BLaER1 treated with 17β-estradiol and CSF1 and Interleukin-3, amounts not matched to agents 10 nM and 100 nM (cell line): ENCODE data around the gene CYB5RL.

Experiments used
- H3K27ac ChIP-seq, 11 experiments: shearing (Covaris generic); formaldehyde crosslinking; 2 replicates each; pipeline ENCODE4 v1.8.1; 2022
- H3K27me3 ChIP-seq, 11 experiments: shearing (Covaris generic); formaldehyde crosslinking; 2 replicates each; pipeline ENCODE4 v1.8.1; 2022
- H3K36me3 ChIP-seq, 11 experiments: shearing (Covaris generic); formaldehyde crosslinking; 2 replicates each; pipeline ENCODE4 v1.8.1; 2022
- H3K4me1 ChIP-seq, 10 experiments: shearing (Covaris generic); formaldehyde crosslinking; 2 replicates each; pipeline ENCODE4 v1.8.1; 2022
- H3K4me2 ChIP-seq, 11 experiments: shearing (Covaris generic); formaldehyde crosslinking; 2 replicates each; pipeline ENCODE4 v1.8.1; 2022
- H3K4me3 ChIP-seq, 10 experiments: shearing (Covaris generic); formaldehyde crosslinking; 2 replicates each; pipeline ENCODE4 v1.8.1; 2022
- H3K9ac ChIP-seq, 11 experiments: shearing (Covaris generic); formaldehyde crosslinking; 2 replicates each; pipeline ENCODE4 v1.8.1; 2022
- H3K9me3 ChIP-seq, 11 experiments: shearing (Covaris generic); formaldehyde crosslinking; replicated peaks in 1 of 11; 2 replicates each; pipeline ENCODE4 v1.8.1; 2022
- H4K20me1 ChIP-seq, 11 experiments: shearing (Covaris generic); formaldehyde crosslinking; 2 replicates each; pipeline ENCODE4 v1.8.1; 2022
- Cebpa-rat ChIP-seq, 11 experiments: shearing (Covaris generic); IDR thresholded peaks; 2 replicates each; pipeline ENCODE4 v1.8.1; 2022

The CYB5RL gene, protein sequence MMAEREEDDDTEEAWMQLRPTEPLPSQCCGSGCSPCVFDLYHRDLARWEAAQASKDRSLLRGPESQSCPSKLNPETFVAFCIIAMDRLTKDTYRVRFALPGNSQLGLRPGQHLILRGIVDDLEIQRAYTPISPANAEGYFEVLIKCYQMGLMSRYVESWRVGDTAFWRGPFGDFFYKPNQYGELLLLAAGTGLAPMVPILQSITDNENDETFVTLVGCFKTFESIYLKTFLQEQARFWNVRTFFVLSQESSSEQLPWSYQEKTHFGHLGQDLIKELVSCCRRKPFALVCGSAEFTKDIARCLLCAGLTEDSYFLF

DNA sequence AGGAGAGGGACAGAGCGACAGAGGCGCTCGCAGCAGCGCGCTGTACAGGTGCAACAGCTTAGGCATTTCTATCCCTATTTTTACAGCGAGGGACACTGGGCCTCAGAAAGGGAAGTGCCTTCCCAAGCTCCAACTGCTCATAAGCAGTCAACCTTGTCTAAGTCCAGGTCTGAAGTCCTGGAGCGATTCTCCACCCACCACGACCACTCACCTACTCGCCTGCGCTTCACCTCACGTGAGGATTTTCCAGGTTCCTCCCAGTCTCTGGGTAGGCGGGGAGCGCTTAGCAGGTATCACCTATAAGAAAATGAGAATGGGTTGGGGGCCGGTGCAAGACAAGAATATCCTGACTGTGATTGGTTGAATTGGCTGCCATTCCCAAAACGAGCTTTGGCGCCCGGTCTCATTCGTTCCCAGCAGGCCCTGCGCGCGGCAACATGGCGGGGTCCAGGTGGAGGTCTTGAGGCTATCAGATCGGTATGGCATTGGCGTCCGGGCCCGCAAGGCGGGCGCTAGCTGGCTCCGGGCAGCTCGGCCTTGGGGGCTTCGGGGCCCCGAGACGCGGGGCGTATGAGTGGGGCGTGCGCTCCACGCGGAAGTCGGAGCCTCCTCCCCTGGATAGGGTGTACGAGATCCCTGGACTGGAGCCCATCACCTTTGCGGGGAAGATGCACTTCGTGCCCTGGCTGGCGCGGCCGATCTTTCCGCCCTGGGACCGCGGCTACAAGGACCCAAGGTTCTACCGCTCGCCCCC is at the start of gene CYB5RL, which contains the start of gene MRPL37:
Gene CYB5RL, minus strand, starts transcription at position 266 of the 754 bp plus-strand sequence. CDS start 4,414 bp downstream, outside the sequence.
Gene MRPL37, plus strand, starts transcription at position 403 of the 754 bp plus-strand sequence. Its CDS starts 77 bp downstream, at position 480.
- peaks cover 0 to 38% (median 23%) of the 10 kb centered on the region in 11 experiments; a peak in 13 of 22 replicates for H4K20me1 ChIP-seq
- TF ChIP-seq Cebpa-rat (IDR thresholded peaks at IDR 0.05), result no peak
- H3K4me1 ChIP-seq, result peaks cover 30 to 39% (median 35%) of the 10 kb centered on the region in 10 experiments
- no peaks in the 10 kb centered on the region for H3K27me3 ChIP-seq
- peaks cover 24 to 51% (median 40%) of the 10 kb centered on the region in 11 experiments for H3K36me3 ChIP-seq
- peak within 1 kb of the TSS; percentile 63 to 93 (median 87); a peak in 21 of 22 replicates for H3K27ac ChIP-seq
- H3K9me3 ChIP-seq, result no peaks in the 10 kb centered on the region
- H3K4me3 ChIP-seq, result peak within 1 kb of the TSS; percentile 82 to 99 (median 92)
- peak within 1 kb of the TSS; percentile 82 to 95 (median 90) for H3K9ac ChIP-seq
- H3K4me2 ChIP-seq, result peak within 1 kb of the TSS; percentile 87 to 97 (median 94)

DNA sequence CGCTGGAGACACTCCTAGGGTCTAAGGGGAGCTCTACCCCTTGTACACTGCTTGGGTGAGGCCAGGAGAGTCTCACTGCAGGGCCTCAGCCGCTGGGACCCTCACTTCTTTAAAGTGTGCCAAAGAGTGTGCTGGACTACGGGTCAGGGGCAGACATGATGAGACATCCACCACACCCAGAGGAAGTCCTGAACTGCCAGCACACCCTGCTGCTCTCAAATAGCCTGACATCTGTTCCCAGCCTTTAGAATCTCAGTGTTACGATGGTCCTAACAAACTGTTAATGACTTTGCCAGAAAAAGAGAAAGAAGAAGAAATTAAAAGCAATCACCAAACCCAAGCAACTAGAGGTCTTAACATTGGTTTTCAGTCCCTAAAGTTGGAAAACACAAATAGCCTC is 49.1 kb upstream of the CYB5RL start:
- Histone ChIP-seq H3K9me3 (no peaks in the 10 kb centered on the region), H3K4me3 (no peak overlapping the region), H4K20me1 (peaks cover 4 to 63% (median 17%) of the 10 kb centered on the region in 11 experiments; a peak in 19 of 22 replicates), H3K36me3 (peaks cover 29 to 78% (median 70%) of the 10 kb centered on the region in 11 experiments), H3K4me2 (no peak overlapping the region), H3K9ac (peak overlapping the region in 1 of 11 experiments; percentile 17; a peak in 2 of 22 replicates), H3K27ac (peak overlapping the region in 2 of 11 experiments; percentile 22 to 28; a peak in 3 of 22 replicates), H3K4me1 (peaks cover 8 to 44% (median 28%) of the 10 kb centered on the region in 10 experiments), H3K27me3 (no peaks in the 10 kb centered on the region)
- no peak for TF ChIP-seq Cebpa-rat (IDR thresholded peaks at IDR 0.05)

DNA sequence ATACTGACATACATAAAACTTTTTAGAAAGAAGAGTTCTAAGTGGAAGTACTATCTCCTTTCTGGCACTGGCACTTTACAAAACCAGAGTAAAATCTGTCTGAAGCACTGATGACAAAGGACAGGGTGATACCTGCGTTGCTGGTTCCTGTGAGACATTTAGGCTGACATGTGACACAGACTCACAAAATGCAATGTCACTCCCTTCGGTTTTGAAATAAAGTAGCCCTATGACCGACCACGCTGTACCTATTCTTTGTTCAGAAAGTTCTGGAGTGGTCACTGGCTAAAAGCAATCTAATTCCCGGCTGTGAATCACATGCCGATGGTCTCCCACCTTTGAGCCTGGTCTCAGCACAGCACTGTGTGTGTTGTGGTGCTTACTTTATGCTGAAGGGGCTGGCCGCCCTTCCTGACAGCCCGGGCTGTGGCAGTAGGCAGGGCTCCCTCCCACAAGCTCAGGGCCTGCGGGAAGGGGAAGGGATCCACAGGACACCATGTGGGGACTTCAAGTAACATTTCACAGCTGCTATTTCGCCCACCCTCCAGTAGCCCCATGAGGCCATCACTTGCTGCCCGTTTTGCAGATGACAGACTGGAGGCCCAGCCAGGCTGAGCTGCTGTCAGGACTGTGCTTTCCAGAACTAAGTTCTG is 48.2 kb upstream of the CYB5RL start:
- Histone ChIP-seq H3K4me2 (no peak overlapping the region), H3K4me3 (no peak overlapping the region), H4K20me1 (peaks cover 0 to 54% (median 8%) of the 10 kb centered on the region in 11 experiments; a peak in 15 of 22 replicates), H3K27me3 (no peaks in the 10 kb centered on the region), H3K4me1 (peaks cover 0 to 34% (median 18%) of the 10 kb centered on the region in 10 experiments; a peak in 18 of 20 replicates), H3K9ac (no peak overlapping the region; a peak in 1 of 22 replicates), H3K36me3 (peaks cover 30 to 87% (median 79%) of the 10 kb centered on the region in 11 experiments), H3K9me3 (no peaks in the 10 kb centered on the region), H3K27ac (peak overlapping the region in 4 of 11 experiments; percentile 2 to 21 (median 13); a peak in 1 of 22 replicates)
- TF ChIP-seq Cebpa-rat (IDR thresholded peaks at IDR 0.05), result no peak

DNA sequence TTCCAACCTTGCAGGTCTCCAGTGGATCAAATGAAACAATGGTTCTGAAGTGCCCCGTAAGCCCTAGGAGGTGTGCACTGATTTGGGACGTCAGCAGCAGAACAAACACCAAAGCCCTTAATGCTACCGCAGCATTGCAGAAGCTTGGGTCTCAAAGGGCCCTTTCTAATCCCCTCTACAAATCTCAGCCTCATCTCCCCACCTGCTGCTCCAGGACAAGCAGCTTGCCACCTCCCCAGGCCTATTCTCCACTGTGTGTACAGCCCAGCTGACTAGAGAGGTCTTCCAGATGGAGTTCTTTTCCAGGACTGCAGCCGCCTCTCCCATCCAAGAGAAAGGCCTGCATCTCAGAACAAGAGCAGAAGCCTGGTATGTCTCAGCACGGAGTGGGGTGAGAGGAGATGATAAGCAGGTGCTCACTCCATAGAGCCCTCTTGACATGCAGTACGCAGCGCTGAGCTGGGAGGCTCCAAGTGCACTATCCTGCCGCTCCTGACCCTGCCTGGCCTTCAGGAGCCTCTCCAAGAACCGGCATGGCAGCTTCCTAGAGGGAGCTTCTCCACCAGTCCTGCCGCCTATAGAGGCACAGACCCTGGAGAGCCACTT is 46.4 kb upstream of the CYB5RL start:
- no peaks in the 10 kb centered on the region for H3K27me3 ChIP-seq
- H3K4me1 ChIP-seq, result peaks cover 0 to 32% (median 13%) of the 10 kb centered on the region in 10 experiments; a peak in 17 of 20 replicates
- H4K20me1 ChIP-seq, result peaks cover 0 to 36% (median 3%) of the 10 kb centered on the region in 11 experiments; a peak in 6 of 22 replicates
- TF ChIP-seq Cebpa-rat (IDR thresholded peaks at IDR 0.05), result no peak
- peaks cover 27 to 93% (median 84%) of the 10 kb centered on the region in 11 experiments for H3K36me3 ChIP-seq
- H3K9me3 ChIP-seq, result no peaks in the 10 kb centered on the region
- no peak overlapping the region for H3K4me2 ChIP-seq
- no peak overlapping the region for H3K4me3 ChIP-seq
- H3K9ac ChIP-seq, result no peak overlapping the region
- H3K27ac ChIP-seq, result no peak overlapping the region

DNA sequence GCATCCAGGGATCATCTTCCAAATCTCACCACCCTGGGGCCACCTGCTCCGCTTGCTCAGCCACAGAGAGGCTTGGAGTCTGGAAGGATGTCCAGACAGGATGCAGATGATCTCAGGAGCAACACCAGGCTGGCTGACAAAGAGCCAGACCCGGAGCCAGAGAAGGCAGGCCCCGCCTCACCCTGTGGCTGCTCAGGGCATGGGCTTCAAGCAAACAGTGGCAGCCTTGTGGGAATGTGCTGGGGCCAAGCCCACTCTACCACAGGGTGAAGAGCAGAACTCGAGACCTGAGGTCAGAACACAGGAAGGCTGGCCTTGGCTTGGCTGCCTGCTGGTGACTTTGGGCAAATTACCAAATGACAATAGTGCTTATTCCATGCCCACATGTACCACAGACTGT is 45.7 kb upstream of the CYB5RL start:
- H4K20me1 ChIP-seq, result peaks cover 0 to 30% (median 2%) of the 10 kb centered on the region in 11 experiments; a peak in 5 of 22 replicates
- no peaks in the 10 kb centered on the region for H3K27me3 ChIP-seq
- no peak overlapping the region for H3K27ac ChIP-seq
- H3K4me2 ChIP-seq, result no peak overlapping the region
- no peak overlapping the region for H3K9ac ChIP-seq
- no peaks in the 10 kb centered on the region for H3K9me3 ChIP-seq
- H3K4me1 ChIP-seq, result peaks cover 0 to 34% (median 12%) of the 10 kb centered on the region in 10 experiments; a peak in 16 of 20 replicates
- no peak overlapping the region for H3K4me3 ChIP-seq
- H3K36me3 ChIP-seq, result peaks cover 21 to 93% (median 83%) of the 10 kb centered on the region in 11 experiments
- TF ChIP-seq Cebpa-rat (IDR thresholded peaks at IDR 0.05), result no peak

DNA sequence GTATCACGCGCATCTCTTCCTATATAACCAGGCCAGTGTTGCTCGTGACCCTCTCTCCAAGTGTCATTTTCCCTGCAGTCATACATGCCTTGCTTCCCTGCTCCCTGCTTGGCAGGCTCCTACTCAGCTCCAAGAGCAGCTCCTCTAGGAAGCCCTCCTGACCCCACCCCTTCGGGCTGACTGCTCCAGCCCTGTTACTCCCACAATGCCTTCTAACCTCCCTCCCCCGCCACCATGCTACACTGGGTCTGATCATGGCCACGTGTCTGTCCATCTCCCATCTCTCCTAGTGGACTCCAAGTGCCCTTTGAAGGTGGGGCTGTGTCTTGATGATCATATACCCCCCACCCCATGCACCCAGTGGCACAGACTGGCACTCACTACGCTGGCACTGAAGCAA is 44.8 kb upstream of the CYB5RL start:
- peaks cover 17 to 92% (median 84%) of the 10 kb centered on the region in 11 experiments for H3K36me3 ChIP-seq
- H3K27ac ChIP-seq, result no peak overlapping the region
- H3K9ac ChIP-seq, result no peak overlapping the region
- peaks cover 0 to 30% (median 0%) of the 10 kb centered on the region in 11 experiments; a peak in 5 of 22 replicates for H4K20me1 ChIP-seq
- H3K4me1 ChIP-seq, result peaks cover under 1 to 30% (median 11%) of the 10 kb centered on the region in 10 experiments; a peak in 19 of 20 replicates
- TF ChIP-seq Cebpa-rat (IDR thresholded peaks at IDR 0.05), result no peak
- no peak overlapping the region for H3K4me3 ChIP-seq
- no peaks in the 10 kb centered on the region for H3K27me3 ChIP-seq
- no peak overlapping the region for H3K4me2 ChIP-seq
- H3K9me3 ChIP-seq, result no peaks in the 10 kb centered on the region

DNA sequence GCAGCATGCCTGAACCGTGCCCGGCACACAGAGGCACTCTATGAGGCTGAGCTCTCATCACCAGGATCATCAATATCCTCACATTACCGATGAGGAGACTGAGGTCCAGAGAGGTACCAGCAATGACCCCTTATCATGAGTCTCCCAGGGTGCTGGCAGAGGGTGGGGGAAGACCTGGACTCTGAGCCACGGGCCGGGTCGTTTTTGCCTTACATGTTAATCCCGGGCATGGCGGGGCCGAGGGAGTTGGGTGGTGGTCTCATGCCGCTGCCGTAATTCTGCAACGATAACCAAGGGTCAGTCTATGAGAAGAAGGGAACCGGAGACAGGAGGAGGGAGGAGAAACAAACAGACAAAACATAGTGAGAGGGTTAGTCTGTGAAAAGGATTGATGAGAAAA is 43.2 kb upstream of the CYB5RL start:
- H3K9ac ChIP-seq, result no peak overlapping the region
- peaks cover 11 to 94% (median 87%) of the 10 kb centered on the region in 11 experiments; a peak in 21 of 22 replicates for H3K36me3 ChIP-seq
- TF ChIP-seq Cebpa-rat (IDR thresholded peaks at IDR 0.05), result no peak
- H3K9me3 ChIP-seq, result no peaks in the 10 kb centered on the region
- no peak overlapping the region for H3K4me3 ChIP-seq
- no peak overlapping the region for H3K4me2 ChIP-seq
- H3K4me1 ChIP-seq, result peaks cover 8 to 41% (median 23%) of the 10 kb centered on the region in 10 experiments; a peak in 19 of 20 replicates
- H3K27ac ChIP-seq, result no peak overlapping the region
- H3K27me3 ChIP-seq, result no peaks in the 10 kb centered on the region
- H4K20me1 ChIP-seq, result peaks cover 0 to 30% (median 0%) of the 10 kb centered on the region in 11 experiments; a peak in 4 of 22 replicates

DNA sequence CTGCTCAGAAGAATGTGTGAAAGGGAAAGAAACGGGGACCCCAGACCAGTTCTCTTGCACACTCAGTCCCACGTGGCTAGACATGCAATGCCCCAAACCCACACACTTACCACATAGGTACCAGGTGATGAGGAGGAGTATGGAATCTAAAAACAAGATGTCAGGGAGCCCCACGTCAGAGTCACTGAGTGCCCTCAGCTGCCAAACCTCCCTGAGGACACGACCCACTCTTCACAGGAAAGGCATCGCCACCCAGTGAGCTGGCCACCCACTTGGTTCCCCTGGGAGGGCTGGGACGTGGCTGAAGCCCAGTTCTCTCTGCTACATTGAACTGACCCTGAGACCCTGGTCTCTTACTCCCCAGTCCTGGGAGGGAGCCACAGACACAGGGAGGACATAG is 41.5 kb upstream of the CYB5RL start:
- Histone ChIP-seq H3K4me2 (peak overlapping the region in 9 of 11 experiments; percentile 2 to 37 (median 25); a peak in 10 of 22 replicates), H3K9me3 (no peaks in the 10 kb centered on the region), H3K36me3 (peaks cover 25 to 94% (median 87%) of the 10 kb centered on the region in 11 experiments), H3K4me3 (no peak overlapping the region), H3K9ac (peak overlapping the region in 4 of 11 experiments; percentile 3 to 46 (median 23); a peak in 2 of 22 replicates), H4K20me1 (peaks cover 0 to 17% (median 0%) of the 10 kb centered on the region in 11 experiments; a peak in 2 of 22 replicates), H3K27me3 (no peaks in the 10 kb centered on the region), H3K4me1 (peaks cover 8 to 49% (median 27%) of the 10 kb centered on the region in 10 experiments; a peak in 19 of 20 replicates), H3K27ac (peak overlapping the region in 9 of 11 experiments; percentile 35 to 58 (median 46); a peak in 17 of 22 replicates)
- no peak for TF ChIP-seq Cebpa-rat (IDR thresholded peaks at IDR 0.05)
